Neural cell (in vitro differentiated cells): Measurements from ENCODE around the gene PNPLA7. TPM values are rescaled to one million over a fixed set of nuclear protein-coding genes. Genes with fewer than 3 reads are reported as not detected.

ENCODE experiments used
- H2AFZ ChIP-seq: fragments of 200-600, 300-800 bp; sonication (generic), shearing (Covaris generic); 2 replicates; pipeline ENCODE4 v1.6.0; 2014; ENCODE audit warnings: low read depth, mild to moderate bottlenecking, antibody characterized with exemption, low read length, moderate library complexity
- H3F3A ChIP-seq: fragments of 200-600 bp; shearing (Covaris generic); 2 replicates; pipeline ENCODE4 v1.6.1; 2016; ENCODE audit warnings: mild to moderate bottlenecking, moderate library complexity, mixed read lengths, antibody characterized with exemption, low read length; ENCODE audit not compliant: insufficient read depth, poor library complexity, severe bottlenecking
- H3K27ac ChIP-seq: fragments of 200-600, 300-800 bp; sonication (generic), shearing (Covaris generic); 2 replicates; pipeline ENCODE4 v1.5.1; 2014; ENCODE audit warnings: mild to moderate bottlenecking, low read length, moderate library complexity
- H3K27me3 ChIP-seq: fragments of 300-800, 200-600 bp; sonication (generic), shearing (Covaris generic); 2 replicates; pipeline ENCODE4 v1.6.0; 2014; ENCODE audit warnings: mild to moderate bottlenecking, low read depth, low read length, moderate library complexity; ENCODE audit not compliant: insufficient read depth
- H3K36me3 ChIP-seq: fragments of 300-800, 200-600 bp; sonication (generic), shearing (Covaris generic); 2 replicates; pipeline ENCODE4 v1.5.1; 2014; ENCODE audit warnings: mild to moderate bottlenecking, antibody characterized with exemption, low read length, moderate library complexity; ENCODE audit not compliant: insufficient read depth
- H3K4me2 ChIP-seq: fragments of 300-800, 200-600 bp; sonication (generic), shearing (Covaris generic); 2 replicates; pipeline ENCODE4 v1.6.0; 2014; ENCODE audit warnings: mild to moderate bottlenecking, low read length
- H3K4me3 ChIP-seq: fragments of 300-800, 200-600 bp; sonication (generic), shearing (Covaris generic); 2 replicates; pipeline ENCODE4 v1.5.1; 2014; ENCODE audit warnings: mild to moderate bottlenecking, low read length, moderate library complexity
- H3K79me2 ChIP-seq: fragments of 200-600 bp; shearing (Covaris generic); replicated peaks from 2 replicates; pipeline ENCODE4 v1.6.0; 2014; ENCODE audit warnings: mild to moderate bottlenecking, low read length, moderate library complexity; ENCODE audit not compliant: insufficient read depth
- H3K9ac ChIP-seq: fragments of 300-800, 200-600 bp; sonication (generic), shearing (Covaris generic); 2 replicates; pipeline ENCODE4 v1.6.1; 2016; ENCODE audit warnings: mild to moderate bottlenecking, low read length, mixed read lengths
- H3K9me2 ChIP-seq: fragments of 200-600 bp; shearing (Covaris generic); 2 replicates; pipeline ENCODE4 v1.6.1; 2016; ENCODE audit warnings: mild to moderate bottlenecking, low read length, mixed read lengths; ENCODE audit not compliant: insufficient read depth
- H3K9me3 ChIP-seq: fragments of 200-600, 300-800 bp; sonication (generic), shearing (Covaris generic); 2 replicates; pipeline ENCODE4 v1.6.1; 2016; ENCODE audit warnings: mild to moderate bottlenecking, mixed run types, low read length, moderate library complexity, mixed read lengths
- H4K20me1 ChIP-seq: fragments of 200-600 bp; shearing (Covaris generic); 2 replicates; pipeline ENCODE4 v1.6.1; 2016; ENCODE audit warnings: mild to moderate bottlenecking, mixed run types; ENCODE audit not compliant: insufficient read depth
- EP300 ChIP-seq: fragments of 450-650 bp; conservative IDR thresholded peaks from 2 replicates; pipeline ENCODE4 v1.6.1; 2014; ENCODE audit warnings: antibody characterized with exemption, mild to moderate bottlenecking, moderate library complexity; ENCODE audit not compliant: poor library complexity, severe bottlenecking
- EZH2 ChIP-seq: fragments of 200-600, 300-800 bp; shearing (Covaris generic), sonication (generic); IDR thresholded peaks from 2 replicates; pipeline ENCODE4 v1.6.1; 2014; ENCODE audit warnings: antibody characterized with exemption, low read length, borderline replicate concordance, mild to moderate bottlenecking; ENCODE audit not compliant: insufficient read depth, poor library complexity, severe bottlenecking
- MXI1 ChIP-seq: fragments of 450-650 bp; conservative IDR thresholded peaks from 2 replicates; pipeline ENCODE4 v1.6.1; 2014; ENCODE audit warnings: antibody characterized with exemption, mild to moderate bottlenecking; ENCODE audit not compliant: poor library complexity, severe bottlenecking
- POLR2AphosphoS5 ChIP-seq: IDR thresholded peaks from 2 replicates; pipeline ENCODE4 v1.6.1; 2012
- RAD21 ChIP-seq: fragments of 450-650 bp; conservative IDR thresholded peaks from 2 replicates; pipeline ENCODE4 v1.6.1; 2014; ENCODE audit warnings: antibody characterized with exemption, mild to moderate bottlenecking, moderate library complexity
- REST ChIP-seq: IDR thresholded peaks from 2 replicates; pipeline ENCODE4 v1.6.1; 2012; ENCODE audit warnings: borderline replicate concordance
- SMC3 ChIP-seq: fragments of 450-650 bp; conservative IDR thresholded peaks from 2 replicates; pipeline ENCODE4 v1.6.1; 2014; ENCODE audit warnings: antibody characterized with exemption, mild to moderate bottlenecking, moderate library complexity; ENCODE audit not compliant: poor library complexity
- TAF1 ChIP-seq: IDR thresholded peaks from 2 replicates; pipeline ENCODE4 v1.6.1; 2012; ENCODE audit warnings: low read depth
- polyA plus RNA-seq: library from polyadenylated mRNA; depleted of rRNA; stranded (reverse); fragments of >200 nt; gene quantifications from 2 replicates; pipeline ENCODE4 v1.2.3, GENCODE V29; 2014
- TF ChIP-seq, protein P1 (sequence below): fragments of 450-650 bp; IDR thresholded peaks from 2 replicates; pipeline ENCODE4 v1.5.1; 2014; ENCODE audit warnings: antibody characterized with exemption, mild to moderate bottlenecking, moderate library complexity; ENCODE audit not compliant: poor library complexity, severe bottlenecking

PNPLA7 gene
- polyA plus RNA-seq, 1 donor from 2014 or later: 0.72 TPM

DNA sequence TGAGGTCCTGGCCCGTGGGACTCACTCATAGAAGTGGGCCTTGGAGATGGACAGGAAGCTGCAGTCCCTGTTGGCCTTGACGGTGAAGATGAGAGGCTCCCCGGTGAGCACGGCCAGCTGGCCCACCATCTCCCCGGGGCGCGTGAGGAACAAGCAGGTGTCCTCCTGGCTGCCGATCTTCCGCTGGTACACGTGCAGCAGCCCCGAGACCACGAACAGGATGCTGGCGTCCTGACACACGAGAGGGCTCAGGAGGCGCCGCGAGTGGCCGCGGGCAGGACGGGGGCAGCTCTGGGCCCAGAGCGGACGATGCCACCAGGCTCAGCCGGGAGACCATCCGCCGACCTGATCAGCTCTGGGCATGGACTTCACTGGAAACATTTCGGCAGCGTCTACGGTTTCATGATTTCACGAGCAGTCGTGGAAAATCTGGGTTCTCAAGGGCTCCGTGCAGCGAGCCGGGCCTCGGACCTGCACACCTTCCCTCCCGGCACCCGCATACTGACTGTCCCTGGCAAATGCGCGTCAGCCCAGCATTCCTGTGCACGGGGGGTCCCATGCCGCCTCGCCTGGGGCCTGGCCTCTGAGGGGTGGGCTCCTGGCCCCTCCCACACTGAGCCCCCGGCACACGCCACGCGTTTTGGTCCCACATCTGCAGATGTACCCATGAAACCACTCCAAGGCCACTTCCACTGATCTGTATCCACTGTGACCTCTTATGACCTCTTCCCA, 49.4 kb downstream of the PNPLA7 start:
- no peak for TF ChIP-seq POLR2AphosphoS5
- TF ChIP-seq REST: no peak
- no peak for TF ChIP-seq EZH2
- TF ChIP-seq SMC3: no peak
- TF ChIP-seq EP300: no peak
- TF ChIP-seq, protein P1, sequence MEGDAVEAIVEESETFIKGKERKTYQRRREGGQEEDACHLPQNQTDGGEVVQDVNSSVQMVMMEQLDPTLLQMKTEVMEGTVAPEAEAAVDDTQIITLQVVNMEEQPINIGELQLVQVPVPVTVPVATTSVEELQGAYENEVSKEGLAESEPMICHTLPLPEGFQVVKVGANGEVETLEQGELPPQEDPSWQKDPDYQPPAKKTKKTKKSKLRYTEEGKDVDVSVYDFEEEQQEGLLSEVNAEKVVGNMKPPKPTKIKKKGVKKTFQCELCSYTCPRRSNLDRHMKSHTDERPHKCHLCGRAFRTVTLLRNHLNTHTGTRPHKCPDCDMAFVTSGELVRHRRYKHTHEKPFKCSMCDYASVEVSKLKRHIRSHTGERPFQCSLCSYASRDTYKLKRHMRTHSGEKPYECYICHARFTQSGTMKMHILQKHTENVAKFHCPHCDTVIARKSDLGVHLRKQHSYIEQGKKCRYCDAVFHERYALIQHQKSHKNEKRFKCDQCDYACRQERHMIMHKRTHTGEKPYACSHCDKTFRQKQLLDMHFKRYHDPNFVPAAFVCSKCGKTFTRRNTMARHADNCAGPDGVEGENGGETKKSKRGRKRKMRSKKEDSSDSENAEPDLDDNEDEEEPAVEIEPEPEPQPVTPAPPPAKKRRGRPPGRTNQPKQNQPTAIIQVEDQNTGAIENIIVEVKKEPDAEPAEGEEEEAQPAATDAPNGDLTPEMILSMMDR: no peak
- TF ChIP-seq TAF1: no peak
- no peak for TF ChIP-seq RAD21

GRCh38 chr9:137499858-137500661, 50.1 kb downstream of the PNPLA7 start:
- Histone ChIP-seq H3K27me3 (no peaks in the 10 kb centered on the region), H3K79me2 (no peaks in the 10 kb centered on the region), H3K4me2 (no peak overlapping the region), H4K20me1 (no peaks in the 10 kb centered on the region), H3K36me3 (no peaks in the 10 kb centered on the region), H3K9ac (no peak overlapping the region), H3K9me2 (no peaks in the 10 kb centered on the region), H3K9me3 (no peaks in the 10 kb centered on the region), H2AFZ (no peak overlapping the region), H3K27ac (no peak overlapping the region), H3K4me3 (no peak overlapping the region), H3F3A (no peaks in the 10 kb centered on the region)
- TF ChIP-seq MXI1: no peak
- no peak for TF ChIP-seq TAF1
- no peak for TF ChIP-seq EP300
- TF ChIP-seq, protein P1: no peak
- no peak for TF ChIP-seq EZH2
- no peak for TF ChIP-seq SMC3
- no peak for TF ChIP-seq RAD21
- no peak for TF ChIP-seq REST
- TF ChIP-seq POLR2AphosphoS5: no peak

More for the DNA sequence above, 49.4 kb downstream of the PNPLA7 start:
- Histone ChIP-seq H4K20me1 (no peaks in the 10 kb centered on the region), H3K4me2 (no peak overlapping the region), H2AFZ (no peak overlapping the region), H3K27ac (no peak overlapping the region), H3K4me3 (no peak overlapping the region), H3F3A (no peaks in the 10 kb centered on the region), H3K79me2 (no peaks in the 10 kb centered on the region), H3K9me2 (no peaks in the 10 kb centered on the region), H3K9ac (no peak overlapping the region), H3K36me3 (no peaks in the 10 kb centered on the region), H3K9me3 (no peaks in the 10 kb centered on the region), H3K27me3 (no peaks in the 10 kb centered on the region)
